A673 (cell line): ENCODE data around the gene MAPK4. TPM values are rescaled to one million over a fixed set of nuclear protein-coding genes. Genes with fewer than 3 reads are reported as not detected.

Experiments used
- BruUV-seq: library from RNA; stranded (reverse); fragments of 400-500 nt; replicated peaks from 2 replicates; lab custom pipeline; 2021; lab: Mats Ljungman, UMichigan
- CTCF ChIA-PET: fragments of 300-600 bp; sonication (Branson Sonifier 250); formaldehyde crosslinking; loops from one replicate; lab custom pipeline; 2022; ENCODE audit warnings: antibody characterized with exemption; lab: Charles Lee
- POLR2A ChIA-PET: fragments of 300-600 bp; sonication (Branson Sonifier 250); formaldehyde crosslinking; loops from one replicate; lab custom pipeline; 2022; ENCODE audit warnings: antibody characterized with exemption; ENCODE audit not compliant: low non-redundant PET; lab: Charles Lee
- DNase-seq: peaks from one replicate; pipeline ENCODE4 v3.0.0-alpha.2; 2015; ENCODE audit warnings: low spot score
- H3K27ac ChIP-seq: fragments of 200-600 bp; sonication (generic); 2 replicates; pipeline ENCODE4 v1.5.1; 2016; ENCODE audit warnings: mixed run types, low read depth, mild to moderate bottlenecking, mixed read lengths, antibody characterized with exemption, low read length; ENCODE audit not compliant: poor library complexity, severe bottlenecking
- H3K27me3 ChIP-seq: fragments of 200-600 bp; sonication (generic); replicated peaks from 2 replicates; pipeline ENCODE4 v1.6.1; 2017; ENCODE audit warnings: mixed run types, low read depth, mild to moderate bottlenecking, mixed read lengths, antibody characterized with exemption, low read length; ENCODE audit not compliant: insufficient read depth, poor library complexity
- H3K36me3 ChIP-seq: fragments of 200-600 bp; sonication (generic); 2 replicates; pipeline ENCODE4 v1.6.1; 2016; ENCODE audit warnings: mixed run types, mild to moderate bottlenecking, mixed read lengths, antibody characterized with exemption, low read length; ENCODE audit not compliant: insufficient read depth, poor library complexity, severe bottlenecking
- H3K4me1 ChIP-seq: fragments of 200-600 bp; sonication (generic); 2 replicates; pipeline ENCODE4 v1.6.1; 2017; ENCODE audit warnings: mixed run types, mild to moderate bottlenecking, mixed read lengths, antibody characterized with exemption, low read length; ENCODE audit not compliant: insufficient read depth, poor library complexity, severe bottlenecking
- H3K4me3 ChIP-seq: fragments of 200-600 bp; sonication (generic); 2 replicates; pipeline ENCODE4 v1.5.1; 2016; ENCODE audit warnings: low read depth, mixed run types, mild to moderate bottlenecking, mixed read lengths, low read length; ENCODE audit not compliant: poor library complexity, severe bottlenecking
- H3K9me3 ChIP-seq: fragments of 200-600 bp; sonication (generic); 2 replicates; pipeline ENCODE4 v1.6.1; 2016; ENCODE audit warnings: mixed run types, low read depth, mild to moderate bottlenecking, mixed read lengths, antibody characterized with exemption, low read length; ENCODE audit not compliant: poor library complexity, severe bottlenecking
- EZH2 ChIP-seq: fragments of 200-600 bp; sonication (generic); IDR thresholded peaks from 2 replicates; pipeline ENCODE4 v1.6.1; 2017; ENCODE audit warnings: borderline replicate concordance, low read depth, mild to moderate bottlenecking, mixed read lengths, antibody characterized with exemption, low read length; ENCODE audit not compliant: poor library complexity, severe bottlenecking
- intact Hi-C: fragments of 100-400 bp; cut with micrococcal nuclease; formaldehyde crosslinking; loops from one replicate; pipeline ENCODE4 v1.10.0; 2022; ENCODE audit not compliant: unreplicated experiment
- total RNA-seq: library from RNA; stranded (reverse); gene quantifications from 2 replicates; pipeline ENCODE4 v1.2.3, GENCODE V29; 2021
- TF ChIP-seq, protein P1 (sequence below): fragments of 300-800, 200-600 bp; sonication (generic); conservative IDR thresholded peaks from 2 replicates; pipeline ENCODE4 v1.5.1; 2017; ENCODE audit warnings: low read depth, mild to moderate bottlenecking, antibody characterized with exemption, low read length, moderate library complexity, mixed read lengths

The MAPK4 gene
- total RNA-seq, 1 experiment from 2014 or later: 0.62 TPM

DNA sequence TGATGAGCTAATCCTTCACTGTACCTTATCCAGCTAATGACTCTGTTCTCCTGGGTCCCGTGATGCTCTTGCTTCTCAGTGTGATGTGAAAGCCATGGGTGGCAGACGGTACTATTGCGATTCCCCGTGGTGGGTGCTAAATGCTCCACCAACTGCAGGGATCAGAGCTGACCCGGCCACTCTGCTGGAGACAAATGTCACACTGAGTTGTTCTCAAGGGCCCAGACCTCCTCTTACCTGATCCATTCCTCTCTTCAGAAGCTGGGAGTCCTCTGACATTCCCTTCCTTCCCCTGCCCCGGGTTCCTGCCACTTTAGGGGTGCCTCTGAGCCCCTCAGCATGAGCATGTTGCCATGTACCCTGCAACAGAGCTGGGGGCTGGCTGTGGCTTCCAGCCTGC lies 105.1 kb downstream of the MAPK4 start:
- Histone ChIP-seq H3K27me3 (no peaks in the 10 kb centered on the region), H3K4me3 (no peak overlapping the region), H3K36me3 (no peaks in the 10 kb centered on the region), H3K27ac (no peak overlapping the region), H3K4me1 (no peaks in the 10 kb centered on the region), H3K9me3 (no peaks in the 10 kb centered on the region)
- intact Hi-C loops: no loop called here
- no TSS peak for BruUV-seq
- ChIA-PET CTCF (no interaction called here), POLR2A (no interaction called here)
- no peak for DNase-seq
- TF ChIP-seq, protein P1, sequence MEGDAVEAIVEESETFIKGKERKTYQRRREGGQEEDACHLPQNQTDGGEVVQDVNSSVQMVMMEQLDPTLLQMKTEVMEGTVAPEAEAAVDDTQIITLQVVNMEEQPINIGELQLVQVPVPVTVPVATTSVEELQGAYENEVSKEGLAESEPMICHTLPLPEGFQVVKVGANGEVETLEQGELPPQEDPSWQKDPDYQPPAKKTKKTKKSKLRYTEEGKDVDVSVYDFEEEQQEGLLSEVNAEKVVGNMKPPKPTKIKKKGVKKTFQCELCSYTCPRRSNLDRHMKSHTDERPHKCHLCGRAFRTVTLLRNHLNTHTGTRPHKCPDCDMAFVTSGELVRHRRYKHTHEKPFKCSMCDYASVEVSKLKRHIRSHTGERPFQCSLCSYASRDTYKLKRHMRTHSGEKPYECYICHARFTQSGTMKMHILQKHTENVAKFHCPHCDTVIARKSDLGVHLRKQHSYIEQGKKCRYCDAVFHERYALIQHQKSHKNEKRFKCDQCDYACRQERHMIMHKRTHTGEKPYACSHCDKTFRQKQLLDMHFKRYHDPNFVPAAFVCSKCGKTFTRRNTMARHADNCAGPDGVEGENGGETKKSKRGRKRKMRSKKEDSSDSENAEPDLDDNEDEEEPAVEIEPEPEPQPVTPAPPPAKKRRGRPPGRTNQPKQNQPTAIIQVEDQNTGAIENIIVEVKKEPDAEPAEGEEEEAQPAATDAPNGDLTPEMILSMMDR: no peak
- TF ChIP-seq EZH2: no peak

DNA sequence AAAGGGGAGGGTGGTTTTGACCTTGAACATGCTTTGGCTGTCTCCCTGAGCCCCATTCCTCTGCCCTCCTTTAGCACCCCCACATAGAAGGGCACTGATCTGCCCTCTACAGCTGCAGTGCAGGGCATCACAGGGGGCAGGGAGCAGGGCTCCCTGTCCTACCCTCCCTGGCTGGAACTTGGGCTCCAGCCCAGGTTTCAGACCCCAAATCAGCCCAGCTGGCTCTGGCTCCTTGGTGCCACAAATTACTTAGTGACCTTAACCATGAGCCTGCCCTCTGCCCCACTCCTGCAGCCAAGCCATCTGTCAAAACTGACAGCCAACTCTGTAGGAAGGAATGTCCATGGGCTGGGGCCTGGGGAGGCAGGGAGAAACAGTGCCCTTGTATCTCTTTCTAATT lies 105.6 kb downstream of the MAPK4 start:
- ChIA-PET POLR2A (no interaction called here), CTCF (no interaction called here)
- intact Hi-C loops: no loop called here
- H3K9me3 ChIP-seq: no peaks in the 10 kb centered on the region
- H3K36me3 ChIP-seq: no peaks in the 10 kb centered on the region
- DNase-seq: no peak
- TF ChIP-seq, protein P1: no peak
- TF ChIP-seq EZH2: no peak
- no peak overlapping the region for H3K27ac ChIP-seq
- no TSS peak for BruUV-seq
- H3K4me3 ChIP-seq: no peak overlapping the region
- H3K27me3 ChIP-seq: no peaks in the 10 kb centered on the region
- no peaks in the 10 kb centered on the region for H3K4me1 ChIP-seq

DNA sequence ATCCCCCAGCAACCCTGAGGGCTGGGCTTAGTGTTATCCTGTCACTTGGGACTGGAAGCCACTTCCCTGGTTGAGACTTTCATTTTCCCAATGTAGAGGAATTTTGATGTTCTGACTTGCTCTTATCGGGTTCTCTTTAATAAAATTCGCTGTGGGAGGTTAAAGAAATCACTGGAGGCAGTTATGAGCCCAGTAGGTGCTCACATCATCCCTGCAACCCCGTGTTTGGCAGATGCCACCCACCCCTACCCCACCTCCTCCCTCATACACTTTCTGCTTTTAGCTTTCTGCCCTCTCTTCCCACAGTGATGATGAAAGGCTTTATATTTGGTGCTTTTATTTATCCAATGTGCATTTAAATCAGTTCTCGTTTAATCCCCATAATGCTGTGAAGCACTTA lies 106.6 kb downstream of the MAPK4 start:
- Histone ChIP-seq H3K36me3 (no peaks in the 10 kb centered on the region), H3K4me3 (no peak overlapping the region), H3K27ac (no peak overlapping the region), H3K9me3 (no peaks in the 10 kb centered on the region), H3K4me1 (no peaks in the 10 kb centered on the region), H3K27me3 (no peaks in the 10 kb centered on the region)
- intact Hi-C loops: no loop called here
- DNase-seq: no peak
- TF ChIP-seq EZH2: no peak
- TF ChIP-seq, protein P1: no peak
- POLR2A ChIA-PET: no interaction called here
- CTCF ChIA-PET: no interaction called here
- no TSS peak for BruUV-seq
